Prostate gland (tissue), 2 donors: ENCODE results near the gene LBHD1.

Experiments used
- CTCF ChIP-seq, 4 experiments: fragments of 200-600 bp in 2 of 4; fragments of 450-650 bp in 2 of 4; sonication (generic) in 2 of 4; IDR thresholded peaks; 1 replicate in 3 of 4; 2 replicates in 1 of 4; pipeline ENCODE4 v1.5.1; 2016 to 2019; ENCODE audit warnings: antibody characterized with exemption in 4 of 4, mild to moderate bottlenecking in 2 of 4, moderate library complexity in 2 of 4
- POLR2A ChIP-seq: fragments of 450-650 bp; IDR thresholded peaks from one replicate; pipeline ENCODE4 v1.6.1; 2016; ENCODE audit warnings: antibody characterized with exemption, mild to moderate bottlenecking

- TF ChIP-seq CTCF (IDR thresholded peaks at IDR 0.05) = no peak
- TF ChIP-seq POLR2A = no peak
Observed at GRCh38 chr11:62702246-62702645, 30.2 kb upstream of the LBHD1 start.
